A549 (cell line): ENCODE measurements around the gene METTL1. TPM values are rescaled to one million over a fixed set of nuclear protein-coding genes. Genes with fewer than 3 reads are reported as not detected.

Experiments
- ATAC-seq, 2 experiments: fragments of 200-7000 bp in 1 of 2; fragments of >200 bp in 1 of 2; cut with Nextera tagmentation in 1 of 2; cut with Tn5 transposase in 1 of 2; 3 replicates each; pipeline versions ENCODE4 v1.8.0 to v1.9.1; 2018 to 2020; ENCODE audit warnings: mild to moderate bottlenecking in 1 of 2, moderate library complexity in 1 of 2
- CTCF ChIA-PET: fragments of 300-600 bp; sonication (Branson Sonifier 250); formaldehyde crosslinking; extraction: SDS; loops from one replicate; lab custom pipeline; 2021; ENCODE audit warnings: antibody characterized with exemption, inconsistent platforms; lab: Yijun Ruan, JAX
- POLR2A ChIA-PET: fragments of 350-600 bp; formaldehyde crosslinking; extraction: SDS; loops from one replicate; lab custom pipeline; 2021; ENCODE audit warnings: antibody characterized with exemption, inconsistent platforms; lab: Yijun Ruan, JAX
- DNase-seq, 2 experiments: peaks; one replicate each; pipeline versions ENCODE4 v3.0.0 to v3.0.0-alpha.2; 2011 to 2016; ENCODE audit warnings: low read depth in 1 of 2, low spot score in 1 of 2
- FAIRE-seq: peaks from 2 replicates; lab custom pipeline; 2011; peaks lifted over from hg19 to GRCh38; lab: Jason Lieb, UNC
- H3K27ac ChIP-seq, 2 experiments: fragments of >200 bp; sonication (Bioruptor Twin); formaldehyde crosslinking; 3 replicates each; pipeline ENCODE4 v1.5.1; 2016 to 2017
- H3K4me1 ChIP-seq: fragments of >200 bp; sonication (Bioruptor Twin); formaldehyde crosslinking; 3 replicates; pipeline ENCODE4 v1.6.1; 2016
- H3K4me2 ChIP-seq: fragments of >200 bp; sonication (Bioruptor Twin); formaldehyde crosslinking; 3 replicates; pipeline ENCODE4 v1.6.1; 2016
- H3K4me3 ChIP-seq: fragments of >200 bp; sonication (Bioruptor Twin); formaldehyde crosslinking; 3 replicates; pipeline ENCODE4 v1.5.1; 2016
- H3K9me3 ChIP-seq: fragments of >200 bp; sonication (Bioruptor Twin); formaldehyde crosslinking; 3 replicates; pipeline ENCODE4 v1.6.1; 2016
- CBX8 ChIP-seq: fragments of 200-600 bp; sonication (generic); IDR thresholded peaks from 2 replicates; pipeline ENCODE4 v1.6.1; 2016
- FOSB ChIP-seq: fragments of 250-450 bp; sonication (Bioruptor Pico); IDR thresholded peaks from 2 replicates; pipeline ENCODE4 v1.5.0; 2020; ENCODE audit warnings: mild to moderate bottlenecking, moderate library complexity
- FOSL2 ChIP-seq, 2 experiments: fragments of 450-650 bp in 1 of 2; fragments of >200 bp in 1 of 2; sonication (Bioruptor Twin) in 1 of 2; formaldehyde crosslinking; IDR thresholded peaks; 2 replicates each; pipeline versions ENCODE4 v1.5.0 to v1.6.1; 2016 to 2020; ENCODE audit warnings: mild to moderate bottlenecking in 1 of 2, moderate library complexity in 1 of 2
- HOXB13 ChIP-seq: fragments of 250-450 bp; sonication (Bioruptor Pico); IDR thresholded peaks from 2 replicates; pipeline ENCODE4 v1.5.0; 2020; ENCODE audit warnings: low read depth, mild to moderate bottlenecking, moderate library complexity
- JUNB ChIP-seq: fragments of >200 bp; sonication (Bioruptor Twin); formaldehyde crosslinking; IDR thresholded peaks from 2 replicates; pipeline ENCODE4 v1.6.1; 2016
- KDM1A ChIP-seq: fragments of 200-600 bp; sonication (generic); IDR thresholded peaks from 2 replicates; pipeline ENCODE4 v1.6.1; 2016; ENCODE audit warnings: low read depth, mild to moderate bottlenecking
- RCOR1 ChIP-seq: fragments of 150-350 bp; IDR thresholded peaks from 2 replicates; pipeline ENCODE4 v1.6.1; 2014; ENCODE audit warnings: antibody characterized with exemption, low read length, low read depth
- RFX5 ChIP-seq: fragments of 450-650 bp; IDR thresholded peaks from 2 replicates; pipeline ENCODE4 v1.7.1; 2014; ENCODE audit warnings: antibody characterized with exemption, mild to moderate bottlenecking, moderate library complexity
- ZC3H11A ChIP-seq: fragments of 450-650 bp; IDR thresholded peaks from 2 replicates; pipeline ENCODE4 v1.6.1; 2014; ENCODE audit warnings: antibody characterized with exemption, mild to moderate bottlenecking
- ZFP36 ChIP-seq: fragments of 450-650 bp; IDR thresholded peaks from 2 replicates; pipeline ENCODE4 v1.6.1; 2014; ENCODE audit warnings: borderline replicate concordance; ENCODE audit not compliant: partially characterized antibody
- ZSCAN20 ChIP-seq: fragments of 250-450 bp; sonication (Bioruptor Pico); IDR thresholded peaks from 2 replicates; pipeline ENCODE4 v1.8.0; 2022; ENCODE audit warnings: mild to moderate bottlenecking, moderate library complexity
- WGBS: methylation state at CpG from one replicate; pipeline ENCODE4 v1.1.6; 2017; ENCODE audit errors: missing lambda C conversion rate; 5-methylcytosine and 5-hydroxymethylcytosine counted together
- polyA plus RNA-seq, 4 experiments: library from polyadenylated mRNA; depleted of rRNA in 3 of 4; stranded (reverse); fragments of >200 nt; fragmentation: RNase III in 1 of 4; extraction: RNeasy Plus Mini Kit Qiagen cat#74134 plus additional on column Dnase treatment in 1 of 4; gene quantifications; 2 replicates in 3 of 4; 3 replicates in 1 of 4; pipeline ENCODE4 v1.2.3, GENCODE V29; 2011 to 2017
- TF ChIP-seq, protein P1 (sequence below): fragments of 250-450 bp; sonication (Bioruptor Pico); IDR thresholded peaks from 2 replicates; pipeline ENCODE4 v1.5.0; 2021; ENCODE audit warnings: mild to moderate bottlenecking, moderate library complexity, borderline replicate concordance
- TF ChIP-seq, protein P2 (sequence below): fragments of 200-600 bp; sonication (generic); IDR thresholded peaks from 2 replicates; pipeline ENCODE4 v1.6.1; 2016; ENCODE audit warnings: antibody characterized with exemption, mild to moderate bottlenecking, moderate library complexity
- TF ChIP-seq, protein P3 (sequence below): IDR thresholded peaks from 2 replicates; pipeline ENCODE4 v1.6.1; 2012

The METTL1 gene
- polyA plus RNA-seq, 2 of the 4 experiments (the other 2 are of a cell fraction): 55.2 to 60.2 TPM

DNA sequence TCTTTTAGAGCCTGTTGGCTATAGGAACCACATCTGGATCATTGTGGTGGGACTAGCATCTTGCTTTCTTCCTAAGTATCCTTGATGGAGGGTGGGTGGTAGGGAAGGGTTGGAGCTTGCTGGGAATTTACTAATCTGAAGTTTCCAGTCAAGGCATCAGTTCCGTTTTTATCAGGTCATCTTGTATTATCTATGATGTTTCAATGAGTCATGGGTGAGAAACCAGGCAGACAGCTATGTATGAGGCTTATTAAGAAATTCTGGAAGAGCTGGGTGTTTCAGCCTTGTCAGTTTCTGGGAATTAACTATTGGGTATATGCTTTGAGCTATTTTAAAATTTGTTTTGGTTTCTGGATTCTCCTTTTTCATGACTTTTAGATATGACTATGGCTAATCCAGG is 22.0 kb upstream of the METTL1 start:
- no peak overlapping the region for H3K27ac ChIP-seq
- no peak overlapping the region for H3K4me3 ChIP-seq
- H3K9me3 ChIP-seq: no peaks in the 10 kb centered on the region
- peak overlapping the region; percentile 13 for H3K4me2 ChIP-seq
- no peak for TF ChIP-seq FOSL2 (IDR thresholded peaks at IDR 0.05)
- peak; percentile 20; the same call in 1 of the 2 replicates for TF ChIP-seq FOSL2 (CRISPR knock-in tag; IDR thresholded peaks at IDR 0.05)
- no peak for TF ChIP-seq ZSCAN20 (CRISPR knock-in tag)
- TF ChIP-seq, protein P1, sequence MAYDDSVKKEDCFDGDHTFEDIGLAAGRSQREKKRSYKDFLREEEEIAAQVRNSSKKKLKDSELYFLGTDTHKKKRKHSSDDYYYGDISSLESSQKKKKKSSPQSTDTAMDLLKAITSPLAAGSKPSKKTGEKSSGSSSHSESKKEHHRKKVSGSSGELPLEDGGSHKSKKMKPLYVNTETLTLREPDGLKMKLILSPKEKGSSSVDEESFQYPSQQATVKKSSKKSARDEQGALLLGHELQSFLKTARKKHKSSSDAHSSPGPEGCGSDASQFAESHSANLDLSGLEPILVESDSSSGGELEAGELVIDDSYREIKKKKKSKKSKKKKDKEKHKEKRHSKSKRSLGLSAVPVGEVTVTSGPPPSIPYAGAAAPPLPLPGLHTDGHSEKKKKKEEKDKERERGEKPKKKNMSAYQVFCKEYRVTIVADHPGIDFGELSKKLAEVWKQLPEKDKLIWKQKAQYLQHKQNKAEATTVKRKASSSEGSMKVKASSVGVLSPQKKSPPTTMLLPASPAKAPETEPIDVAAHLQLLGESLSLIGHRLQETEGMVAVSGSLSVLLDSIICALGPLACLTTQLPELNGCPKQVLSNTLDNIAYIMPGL (CRISPR knock-in tag): no peak
- no peak for TF ChIP-seq JUNB
- TF ChIP-seq, protein P2, sequence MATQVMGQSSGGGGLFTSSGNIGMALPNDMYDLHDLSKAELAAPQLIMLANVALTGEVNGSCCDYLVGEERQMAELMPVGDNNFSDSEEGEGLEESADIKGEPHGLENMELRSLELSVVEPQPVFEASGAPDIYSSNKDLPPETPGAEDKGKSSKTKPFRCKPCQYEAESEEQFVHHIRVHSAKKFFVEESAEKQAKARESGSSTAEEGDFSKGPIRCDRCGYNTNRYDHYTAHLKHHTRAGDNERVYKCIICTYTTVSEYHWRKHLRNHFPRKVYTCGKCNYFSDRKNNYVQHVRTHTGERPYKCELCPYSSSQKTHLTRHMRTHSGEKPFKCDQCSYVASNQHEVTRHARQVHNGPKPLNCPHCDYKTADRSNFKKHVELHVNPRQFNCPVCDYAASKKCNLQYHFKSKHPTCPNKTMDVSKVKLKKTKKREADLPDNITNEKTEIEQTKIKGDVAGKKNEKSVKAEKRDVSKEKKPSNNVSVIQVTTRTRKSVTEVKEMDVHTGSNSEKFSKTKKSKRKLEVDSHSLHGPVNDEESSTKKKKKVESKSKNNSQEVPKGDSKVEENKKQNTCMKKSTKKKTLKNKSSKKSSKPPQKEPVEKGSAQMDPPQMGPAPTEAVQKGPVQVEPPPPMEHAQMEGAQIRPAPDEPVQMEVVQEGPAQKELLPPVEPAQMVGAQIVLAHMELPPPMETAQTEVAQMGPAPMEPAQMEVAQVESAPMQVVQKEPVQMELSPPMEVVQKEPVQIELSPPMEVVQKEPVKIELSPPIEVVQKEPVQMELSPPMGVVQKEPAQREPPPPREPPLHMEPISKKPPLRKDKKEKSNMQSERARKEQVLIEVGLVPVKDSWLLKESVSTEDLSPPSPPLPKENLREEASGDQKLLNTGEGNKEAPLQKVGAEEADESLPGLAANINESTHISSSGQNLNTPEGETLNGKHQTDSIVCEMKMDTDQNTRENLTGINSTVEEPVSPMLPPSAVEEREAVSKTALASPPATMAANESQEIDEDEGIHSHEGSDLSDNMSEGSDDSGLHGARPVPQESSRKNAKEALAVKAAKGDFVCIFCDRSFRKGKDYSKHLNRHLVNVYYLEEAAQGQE: no peak
- 4% methylated on average over 1 of the region's 1 CpG for WGBS
- CTCF ChIA-PET: interaction anchor here (1.0 to 4.0 kb wide), 9 partner anchors 9 to 112 kb away, joined by 3 to 31 read pairs (median 4); partner anchors contain the start of genes AVIL and TSFM
- ATAC-seq (peak; percentile 56 to 63; a peak in 4 of 6 replicates), DNase-seq (no peak), FAIRE-seq (peak; percentile 36)
- H3K4me1 ChIP-seq: peaks cover 11% of the 10 kb centered on the region; the same call in 2 of the 3 replicates
- POLR2A ChIA-PET: interaction anchor here (0.7 to 0.9 kb wide), 3 partner anchors 9 to 53 kb away, joined by 3 to 4 read pairs (median 4); partner anchors contain the start of gene CTDSP2

DNA sequence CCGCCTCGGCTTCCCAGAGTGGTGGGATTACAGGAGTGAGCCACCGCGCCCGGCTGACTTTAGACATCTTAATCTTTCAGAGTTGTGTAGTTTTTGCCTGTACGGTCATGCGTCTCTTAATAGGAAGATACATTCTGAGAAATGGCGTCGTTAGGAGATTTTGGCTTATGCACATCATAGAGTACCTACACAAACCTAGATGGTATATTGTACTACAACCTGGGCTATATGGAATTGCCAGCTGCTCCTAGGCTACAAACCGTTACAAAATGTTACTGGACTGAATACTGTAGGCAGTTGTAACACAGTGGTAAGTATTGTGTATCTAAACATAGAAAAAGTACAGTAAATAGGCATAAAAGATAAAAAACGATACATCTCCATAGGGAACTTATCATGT is 12.0 kb upstream of the METTL1 start:
- no peak for DNase-seq
- FAIRE-seq: no peak
- 84% methylated on average over 11 of the region's 11 CpGs for WGBS
- no peaks in the 10 kb centered on the region for H3K9me3 ChIP-seq
- H3K4me2 ChIP-seq: peak overlapping the region; percentile 74
- H3K4me3 ChIP-seq: peak overlapping the region; percentile 83
- ChIA-PET POLR2A (interaction anchor here (0.8 kb wide), 1 partner anchor 81 kb away, joined by 3 read pairs; no protein-coding TSS in a partner anchor), CTCF (interaction anchor here (0.9 to 8.1 kb wide), 7 partner anchors 9 to 119 kb away, joined by 3 to 60 read pairs (median 16); no protein-coding TSS in a partner anchor)
- peaks cover 8% of the 10 kb centered on the region for H3K4me1 ChIP-seq
- no peak for ATAC-seq
- TF ChIP-seq CBX8 (no peak), ZFP36 (no peak), HOXB13 (CRISPR knock-in tag) (no peak), FOSB (no peak), RFX5 (no peak), KDM1A (no peak), ZC3H11A (no peak), RCOR1 (no peak)
- TF ChIP-seq, protein P3, sequence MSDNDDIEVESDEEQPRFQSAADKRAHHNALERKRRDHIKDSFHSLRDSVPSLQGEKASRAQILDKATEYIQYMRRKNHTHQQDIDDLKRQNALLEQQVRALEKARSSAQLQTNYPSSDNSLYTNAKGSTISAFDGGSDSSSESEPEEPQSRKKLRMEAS: no peak
- TF ChIP-seq, protein P1 (CRISPR knock-in tag): no peak
- no peak overlapping the region for H3K27ac ChIP-seq
